Measurements from ENCODE around the gene KCNH8.

The KCNH8 gene

GRCh38 chr3:19173945-19174344 is 25.6 kb downstream of the KCNH8 start:
- no peak overlapping the region for H3K4me3 ChIP-seq
- H3K27ac ChIP-seq, result no peak overlapping the region
- TF ChIP-seq CTCF (IDR thresholded peaks at IDR 0.05), result no peak
- no peak for DNase-seq (ENCODE audit: low spot score)

- H3K4me3 ChIP-seq, result no peak overlapping the region
- TF ChIP-seq CTCF (IDR thresholded peaks at IDR 0.05), result no peak
- DNase-seq (ENCODE audit: low spot score), result no peak
- H3K27ac ChIP-seq, result no peak overlapping the region
Measured at GRCh38 chr3:19183584-19183983, 35.3 kb downstream of the KCNH8 start.

- no peak for DNase-seq (ENCODE audit: low spot score)
- H3K27ac ChIP-seq, result no peak overlapping the region
- no peak for TF ChIP-seq CTCF (IDR thresholded peaks at IDR 0.05)
- no peak overlapping the region for H3K4me3 ChIP-seq
Measured at GRCh38 chr3:19190126-19190525, 41.8 kb downstream of the KCNH8 start.

- H3K4me3 ChIP-seq, result no peak overlapping the region
- no peak for DNase-seq (ENCODE audit: low spot score)
- no peak for TF ChIP-seq CTCF (IDR thresholded peaks at IDR 0.05)
Measured at GRCh38 chr3:19190602-19191001, 42.3 kb downstream of the KCNH8 start.

GRCh38 chr3:19199131-19199530 is 50.8 kb downstream of the KCNH8 start:
- TF ChIP-seq CTCF (IDR thresholded peaks at IDR 0.05), result no peak
- no peak for DNase-seq (ENCODE audit: low spot score)
- no peak overlapping the region for H3K4me3 ChIP-seq
- H3K27ac ChIP-seq, result no peak overlapping the region

More at GRCh38 chr3:19190602-19191001, 42.3 kb downstream of the KCNH8 start:
- H3K27ac ChIP-seq, result no peak overlapping the region

GRCh38 chr3:19202303-19202702 is 54.0 kb downstream of the KCNH8 start:
- DNase-seq (ENCODE audit: low spot score), result no peak
- H3K27ac ChIP-seq, result no peak overlapping the region
- TF ChIP-seq CTCF (IDR thresholded peaks at IDR 0.05), result no peak
- no peak overlapping the region for H3K4me3 ChIP-seq

- no peak overlapping the region for H3K4me3 ChIP-seq
- DNase-seq (ENCODE audit: low spot score), result no peak
- TF ChIP-seq CTCF (IDR thresholded peaks at IDR 0.05), result no peak
- H3K27ac ChIP-seq, result no peak overlapping the region
Measured at GRCh38 chr3:19202754-19203153, 54.4 kb downstream of the KCNH8 start.
